CD14-positive monocyte (primary cell): ENCODE measurements around the gene CNTN3. TPM values are rescaled to one million over a fixed set of nuclear protein-coding genes. Genes with fewer than 3 reads are reported as not detected.

ENCODE experiments used
- DNase-seq, 3 donors: peaks; one replicate each; pipeline ENCODE4 v3.0.0-alpha.2; 2011 to 2022
- H2AFZ ChIP-seq: 2 replicates; pipeline ENCODE4 v1.6.0; 2012; ENCODE audit warnings: mild to moderate bottlenecking, low read depth, low read length, inconsistent platforms; ENCODE audit not compliant: insufficient read depth, poor library complexity, severe bottlenecking
- H3K27ac ChIP-seq, 2 donors: 1 replicate in 1 of 2; 2 replicates in 1 of 2; pipeline ENCODE4 v1.5.1; 2012 to 2013; ENCODE audit warnings: low read length in 2 of 2, control low read depth in 1 of 2, inconsistent platforms in 1 of 2, low read depth in 1 of 2, mild to moderate bottlenecking in 1 of 2
- H3K27me3 ChIP-seq, 2 donors: one replicate each; pipeline versions ENCODE4 v1.6.0 to v1.6.1; 2011 to 2013; ENCODE audit warnings: low read length in 2 of 2; ENCODE audit not compliant: control insufficient read depth in 2 of 2, insufficient read depth in 2 of 2
- H3K36me3 ChIP-seq, 2 donors: replicated peaks in 1 of 2; 1 replicate in 1 of 2; 2 replicates in 1 of 2; pipeline versions ENCODE4 v1.5.1 to v1.6.1; 2012 to 2013; ENCODE audit warnings: low read length in 2 of 2, control low read depth in 1 of 2, inconsistent platforms in 1 of 2, mild to moderate bottlenecking in 1 of 2; ENCODE audit not compliant: insufficient read depth in 2 of 2, control insufficient read depth in 1 of 2
- H3K4me1 ChIP-seq, 2 donors: 1 replicate in 1 of 2; 2 replicates in 1 of 2; pipeline versions ENCODE4 v1.5.1 to v1.6.1; 2012 to 2013; ENCODE audit warnings: low read length in 2 of 2, control low read depth in 1 of 2, inconsistent platforms in 1 of 2, mild to moderate bottlenecking in 1 of 2, moderate library complexity in 1 of 2; ENCODE audit not compliant: insufficient read depth in 2 of 2, control insufficient read depth in 1 of 2
- H3K4me2 ChIP-seq: replicated peaks from 2 replicates; pipeline ENCODE3; 2012; ENCODE audit warnings: low read length, moderate library complexity, mild to moderate bottlenecking; ENCODE audit not compliant: poor library complexity, severe bottlenecking; ENCODE audit errors: extremely low read depth
- H3K4me3 ChIP-seq, 3 experiments: fragments of 200-600 bp in 1 of 3; sonication (generic) in 1 of 3; replicated peaks in 1 of 3; 1 replicate in 2 of 3; 2 replicates in 1 of 3; pipeline ENCODE4 v1.5.1; 2011 to 2013; ENCODE audit warnings: low read length in 3 of 3, mild to moderate bottlenecking in 3 of 3, control low read depth in 2 of 3, low read depth in 2 of 3, inconsistent platforms in 1 of 3, moderate library complexity in 1 of 3
- H3K79me2 ChIP-seq: 2 replicates; pipeline ENCODE4 v1.6.0; 2012; ENCODE audit warnings: mild to moderate bottlenecking, control low read depth, inconsistent platforms, low read length, moderate library complexity; ENCODE audit not compliant: insufficient read depth
- H3K9ac ChIP-seq: 2 replicates; pipeline ENCODE4 v1.6.0; 2017; ENCODE audit warnings: low read length, mild to moderate bottlenecking; ENCODE audit not compliant: insufficient read depth, poor library complexity, severe bottlenecking
- H3K9me3 ChIP-seq, 2 donors: replicated peaks in 1 of 2; 1 replicate in 1 of 2; 2 replicates in 1 of 2; pipeline versions ENCODE4 v1.5.1 to v1.6.1; 2012 to 2013; ENCODE audit warnings: low read length in 2 of 2, control low read depth in 1 of 2; ENCODE audit not compliant: control insufficient read depth in 1 of 2, insufficient read depth in 1 of 2
- H4K20me1 ChIP-seq: 2 replicates; pipeline ENCODE4 v1.6.0; 2012; ENCODE audit warnings: mild to moderate bottlenecking, low read length, control low read depth, moderate library complexity; ENCODE audit not compliant: insufficient read depth
- H3K27ac Mint-ChIP-seq, 7 donors: one replicate each; pipeline ENCODE4 v1.8.0; 2020; ENCODE audit warnings: mild to moderate bottlenecking in 7 of 7, mixed read lengths in 7 of 7, moderate library complexity in 6 of 7, inconsistent platforms in 2 of 7
- H3K27me3 Mint-ChIP-seq, 3 donors: one replicate each; pipeline ENCODE4 v1.8.0; 2021 to 2022; ENCODE audit warnings: low read depth in 3 of 3, mild to moderate bottlenecking in 3 of 3, mixed read lengths in 3 of 3, moderate library complexity in 3 of 3, inconsistent platforms in 1 of 3
- H3K36me3 Mint-ChIP-seq, 2 donors: one replicate each; pipeline ENCODE4 v1.8.0; 2020; ENCODE audit warnings: mixed read lengths in 2 of 2, inconsistent platforms in 1 of 2, mild to moderate bottlenecking in 1 of 2
- H3K4me1 Mint-ChIP-seq: one replicate; pipeline ENCODE4 v1.8.0; 2020; ENCODE audit warnings: mild to moderate bottlenecking, mixed read lengths
- H3K4me3 Mint-ChIP-seq, 2 donors: one replicate each; pipeline ENCODE4 v1.8.0; 2020; ENCODE audit warnings: mild to moderate bottlenecking in 2 of 2, mixed read lengths in 2 of 2, moderate library complexity in 1 of 2
- H3K9me3 Mint-ChIP-seq, 7 donors: one replicate each; pipeline ENCODE4 v1.8.0; 2020 to 2022; ENCODE audit warnings: mixed read lengths in 7 of 7, mild to moderate bottlenecking in 6 of 7, moderate library complexity in 6 of 7, inconsistent platforms in 2 of 7
- WGBS: methylation state at CpG from one replicate; pipeline ENCODE4 v1.1.5; 2013; ENCODE audit warnings: missing lambda C conversion rate; ENCODE audit not compliant: insufficient coverage; 5-methylcytosine and 5-hydroxymethylcytosine counted together
- intact Hi-C, 2 donors: fragments of 100-400 bp; cut with micrococcal nuclease; formaldehyde crosslinking; loops; one replicate each; pipeline versions ENCODE4 v1.15.0 to v1.15.1; 2023
- polyA plus RNA-seq, 3 donors: library from polyadenylated mRNA; depleted of rRNA in 1 of 3; unstranded in 2 of 3; stranded (reverse) in 1 of 3; fragments of 300-500 nt in 2 of 3; fragments of >200 nt in 1 of 3; fragmentation: Illumina TruSeq in 2 of 3; gene quantifications; 1 replicate in 2 of 3; 2 replicates in 1 of 3; pipeline ENCODE4 v1.2.3, GENCODE V29; 2012 to 2021
- TF ChIP-seq, protein P1 (sequence below): fragments of 200-600 bp; IDR thresholded peaks from one replicate; pipeline ENCODE4 v1.8.0; 2022; ENCODE audit warnings: antibody characterized with exemption, mild to moderate bottlenecking

Gene CNTN3
- polyA plus RNA-seq, 3 donors = not detected

DNA sequence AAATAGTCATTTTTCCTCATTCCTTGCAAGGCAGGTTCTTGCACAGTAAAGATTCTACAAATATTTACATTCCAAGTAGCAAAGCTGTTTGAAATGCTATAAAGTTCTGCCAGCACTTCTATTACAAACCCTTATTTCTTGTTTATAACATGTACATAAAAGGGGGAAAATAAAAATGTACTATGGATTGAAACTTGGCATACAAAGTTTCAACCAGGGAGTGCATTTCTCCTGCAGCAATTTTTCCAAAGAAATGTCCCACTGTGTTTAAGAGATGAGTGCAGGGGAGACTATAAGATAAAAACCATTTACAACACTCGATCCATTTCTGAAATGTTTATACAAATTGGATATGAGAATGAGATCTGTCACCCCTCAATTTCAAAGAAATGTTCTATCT is 3.3 kb downstream of the CNTN3 start:
- no CpG with 5 or more reads among the region's 1 CpG for WGBS
- Mint-ChIP-seq H3K4me1 (no peaks in the 10 kb centered on the region), H3K4me3 (no peak overlapping the region), H3K9me3 (peaks cover 0 to 9% (median 3%) of the 10 kb centered on the region in 7 donors), H3K27me3 (peaks cover 26 to 34% (median 31%) of the 10 kb centered on the region in 3 donors), H3K27ac (no peak overlapping the region), H3K36me3 (no peaks in the 10 kb centered on the region)
- Histone ChIP-seq H3K4me1 (no peaks in the 10 kb centered on the region), H3K4me2 (no peak overlapping the region), H3K9ac (no peak overlapping the region), H3K36me3 (no peaks in the 10 kb centered on the region), H3K27ac (no peak overlapping the region), H2AFZ (no peak overlapping the region), H3K9me3 (no peaks in the 10 kb centered on the region), H4K20me1 (no peaks in the 10 kb centered on the region), H3K4me3 (no peak overlapping the region), H3K27me3 (peaks cover 28 to 29% of the 10 kb centered on the region in 2 donors), H3K79me2 (no peaks in the 10 kb centered on the region)
- TF ChIP-seq, protein P1, sequence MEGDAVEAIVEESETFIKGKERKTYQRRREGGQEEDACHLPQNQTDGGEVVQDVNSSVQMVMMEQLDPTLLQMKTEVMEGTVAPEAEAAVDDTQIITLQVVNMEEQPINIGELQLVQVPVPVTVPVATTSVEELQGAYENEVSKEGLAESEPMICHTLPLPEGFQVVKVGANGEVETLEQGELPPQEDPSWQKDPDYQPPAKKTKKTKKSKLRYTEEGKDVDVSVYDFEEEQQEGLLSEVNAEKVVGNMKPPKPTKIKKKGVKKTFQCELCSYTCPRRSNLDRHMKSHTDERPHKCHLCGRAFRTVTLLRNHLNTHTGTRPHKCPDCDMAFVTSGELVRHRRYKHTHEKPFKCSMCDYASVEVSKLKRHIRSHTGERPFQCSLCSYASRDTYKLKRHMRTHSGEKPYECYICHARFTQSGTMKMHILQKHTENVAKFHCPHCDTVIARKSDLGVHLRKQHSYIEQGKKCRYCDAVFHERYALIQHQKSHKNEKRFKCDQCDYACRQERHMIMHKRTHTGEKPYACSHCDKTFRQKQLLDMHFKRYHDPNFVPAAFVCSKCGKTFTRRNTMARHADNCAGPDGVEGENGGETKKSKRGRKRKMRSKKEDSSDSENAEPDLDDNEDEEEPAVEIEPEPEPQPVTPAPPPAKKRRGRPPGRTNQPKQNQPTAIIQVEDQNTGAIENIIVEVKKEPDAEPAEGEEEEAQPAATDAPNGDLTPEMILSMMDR = no peak
- intact Hi-C loops = no loop called here
- no peak for DNase-seq

DNA sequence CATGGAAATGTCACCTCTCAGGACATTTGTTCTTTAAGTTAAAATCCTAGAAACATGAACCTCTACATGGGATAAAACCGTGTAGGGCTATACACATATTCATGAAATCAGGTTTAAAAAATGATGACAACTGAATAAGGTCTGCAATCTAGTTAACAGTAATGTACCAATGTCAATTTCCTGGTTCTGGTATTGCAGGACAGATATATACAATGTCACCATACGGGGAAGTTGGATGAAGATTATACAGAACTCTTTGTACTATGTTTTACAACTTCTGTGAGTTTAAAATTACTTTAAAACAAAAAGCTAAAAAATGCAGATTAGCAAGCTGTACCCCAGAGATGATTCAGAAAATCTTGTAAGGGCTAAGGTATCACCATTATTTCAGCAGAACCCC is 6.7 kb downstream of the CNTN3 start:
- DNase-seq = no peak
- TF ChIP-seq, protein P1 = no peak
- intact Hi-C loops = no loop called here
- Histone ChIP-seq H3K79me2 (no peaks in the 10 kb centered on the region), H3K4me3 (no peak overlapping the region), H3K4me2 (no peak overlapping the region), H3K27me3 (peaks cover 3 to 4% of the 10 kb centered on the region in 2 donors), H3K4me1 (no peaks in the 10 kb centered on the region), H4K20me1 (no peaks in the 10 kb centered on the region), H3K9ac (no peak overlapping the region), H3K9me3 (no peaks in the 10 kb centered on the region), H2AFZ (no peak overlapping the region), H3K36me3 (no peaks in the 10 kb centered on the region), H3K27ac (no peak overlapping the region)
- H3K4me1 Mint-ChIP-seq = no peaks in the 10 kb centered on the region
- H3K4me3 Mint-ChIP-seq = no peak overlapping the region
- H3K9me3 Mint-ChIP-seq = peaks cover 0 to 6% (median 3%) of the 10 kb centered on the region in 7 donors
- H3K27ac Mint-ChIP-seq = no peak overlapping the region
- WGBS = no CpG with 5 or more reads among the region's 2 CpGs
- H3K36me3 Mint-ChIP-seq = no peaks in the 10 kb centered on the region
- peaks cover under 1 to 11% (median 9%) of the 10 kb centered on the region in 3 donors for H3K27me3 Mint-ChIP-seq
